SK-N-SH treated with all-trans-retinoic acid at 6 μM for 48 hours (cell line): ENCODE data around the gene HPF1.

Experiments used
- ATAC-seq: fragments of 200-7000 bp; cut with Tn5 transposase; 3 replicates; pipeline ENCODE4 v1.9.1; 2020; ENCODE audit warnings: mild to moderate bottlenecking, moderate library complexity
- ARNTL ChIP-seq: fragments of 450-650 bp; formaldehyde crosslinking; IDR thresholded peaks from 2 replicates; pipeline ENCODE4 v1.5.0; 2020; ENCODE audit warnings: low read depth, mild to moderate bottlenecking, moderate library complexity, borderline replicate concordance
- CSDC2 ChIP-seq: fragments of 250-450 bp; sonication (Bioruptor Pico); IDR thresholded peaks from 2 replicates; pipeline ENCODE4 v1.5.0; 2020; ENCODE audit warnings: mild to moderate bottlenecking, moderate library complexity
- ESRRG ChIP-seq: fragments of 250-450 bp; sonication (Bioruptor Pico); IDR thresholded peaks from 2 replicates; pipeline ENCODE4 v1.6.1; 2021; ENCODE audit warnings: mild to moderate bottlenecking
- GLIS3 ChIP-seq: fragments of 250-450 bp; sonication (Bioruptor Pico); IDR thresholded peaks from 2 replicates; pipeline ENCODE4 v1.5.0; 2020; ENCODE audit warnings: mild to moderate bottlenecking, moderate library complexity
- OSR1 ChIP-seq: fragments of 250-450 bp; sonication (Bioruptor Pico); IDR thresholded peaks from 2 replicates; pipeline ENCODE4 v1.8.0; 2022; ENCODE audit warnings: moderate library complexity, mild to moderate bottlenecking, inconsistent platforms
- POU6F1 ChIP-seq: fragments of 250-450 bp; sonication (Bioruptor Pico); IDR thresholded peaks from 2 replicates; pipeline ENCODE4 v1.8.0; 2021; ENCODE audit warnings: low read depth, mild to moderate bottlenecking, moderate library complexity, borderline replicate concordance
- PPARA ChIP-seq: fragments of 250-450 bp; sonication (Bioruptor Pico); IDR thresholded peaks from 2 replicates; pipeline ENCODE4 v1.5.0; 2020; ENCODE audit warnings: mild to moderate bottlenecking, borderline replicate concordance
- RARB ChIP-seq: fragments of 250-450 bp; sonication (Bioruptor Pico); IDR thresholded peaks from 2 replicates; pipeline ENCODE4 v1.8.0; 2021; ENCODE audit warnings: mild to moderate bottlenecking, moderate library complexity
- SNAI2 ChIP-seq: fragments of 250-450 bp; sonication (Bioruptor Pico); IDR thresholded peaks from 2 replicates; pipeline ENCODE4 v1.5.0; 2020; ENCODE audit warnings: mild to moderate bottlenecking, moderate library complexity
- TCF4 ChIP-seq: fragments of 250-450 bp; sonication (Bioruptor Pico); IDR thresholded peaks from 2 replicates; pipeline ENCODE4 v1.8.0; 2021; ENCODE audit warnings: mild to moderate bottlenecking, moderate library complexity, borderline replicate concordance
- TOX ChIP-seq: fragments of 250-450 bp; sonication (Bioruptor Pico); IDR thresholded peaks from 2 replicates; pipeline ENCODE4 v1.8.0; 2021; ENCODE audit warnings: mild to moderate bottlenecking, moderate library complexity, borderline replicate concordance
- ZC3H10 ChIP-seq: fragments of 250-450 bp; sonication (Bioruptor Pico); IDR thresholded peaks from 2 replicates; pipeline ENCODE4 v1.5.1; 2021; ENCODE audit warnings: mild to moderate bottlenecking, moderate library complexity
- ZFP3 ChIP-seq: fragments of 250-450 bp; sonication (Bioruptor Pico); IDR thresholded peaks from 2 replicates; pipeline ENCODE4 v1.5.0; 2020; ENCODE audit warnings: mild to moderate bottlenecking, moderate library complexity
- ZFP30 ChIP-seq: fragments of 450-650 bp; formaldehyde crosslinking; IDR thresholded peaks from 2 replicates; pipeline ENCODE4 v1.5.0; 2022; ENCODE audit warnings: mild to moderate bottlenecking, moderate library complexity
- ZNF565 ChIP-seq: fragments of 450-650 bp; formaldehyde crosslinking; conservative IDR thresholded peaks from 2 replicates; pipeline ENCODE4 v1.5.0; 2020; ENCODE audit warnings: low read depth, mild to moderate bottlenecking, moderate library complexity
- ZNF70 ChIP-seq: fragments of 450-650 bp; formaldehyde crosslinking; IDR thresholded peaks from 2 replicates; pipeline ENCODE4 v1.5.0; 2020; ENCODE audit warnings: mild to moderate bottlenecking, moderate library complexity
- ZNF8 ChIP-seq: fragments of 450-650 bp; formaldehyde crosslinking; IDR thresholded peaks from 2 replicates; pipeline ENCODE4 v1.5.0; 2020; ENCODE audit warnings: mild to moderate bottlenecking, moderate library complexity
- TF ChIP-seq, protein P1 (sequence below): fragments of 250-450 bp; sonication (Bioruptor Pico); IDR thresholded peaks from 2 replicates; pipeline ENCODE4 v1.8.0; 2020; ENCODE audit warnings: mild to moderate bottlenecking, moderate library complexity, borderline replicate concordance
- TF ChIP-seq, protein P2 (sequence below): fragments of 250-450 bp; sonication (Bioruptor Pico); IDR thresholded peaks from 2 replicates; pipeline ENCODE4 v1.5.1; 2020; ENCODE audit warnings: low read depth, mild to moderate bottlenecking, moderate library complexity
- TF ChIP-seq, protein P3 (sequence below): fragments of 250-450 bp; sonication (Bioruptor Pico); IDR thresholded peaks from 2 replicates; pipeline ENCODE4 v1.5.0; 2020; ENCODE audit warnings: mild to moderate bottlenecking, moderate library complexity
- TF ChIP-seq, protein P4 (sequence below): fragments of 250-450 bp; sonication (Bioruptor Pico); IDR thresholded peaks from 2 replicates; pipeline ENCODE4 v1.5.1; 2021; ENCODE audit warnings: mild to moderate bottlenecking, moderate library complexity

Gene HPF1

DNA sequence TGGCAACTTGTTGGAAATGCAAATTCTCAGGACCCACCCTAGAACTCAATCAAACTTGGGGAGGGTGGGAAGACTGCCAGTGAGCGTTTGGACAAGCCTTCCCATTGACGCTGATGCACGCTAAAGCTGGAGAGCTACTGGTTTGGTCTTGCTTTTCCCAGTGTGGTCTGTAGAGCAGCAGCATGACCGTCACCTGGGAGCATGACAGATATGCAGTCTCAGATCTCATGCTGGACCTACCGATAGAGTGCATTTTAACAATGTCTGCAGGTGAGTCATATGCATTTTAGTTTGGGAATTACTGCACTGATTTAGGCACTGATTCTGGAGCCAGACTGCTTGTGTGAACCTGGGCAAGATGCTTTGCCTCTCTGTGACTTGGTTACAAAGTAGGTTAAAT is 27.2 kb downstream of the HPF1 start:
- no peak for ATAC-seq
- TF ChIP-seq TCF4 (CRISPR knock-in tag) (no peak), ZNF565 (no peak), RARB (CRISPR knock-in tag) (no peak), ZFP3 (CRISPR knock-in tag) (no peak), ZNF70 (CRISPR knock-in tag) (no peak), ESRRG (CRISPR knock-in tag) (no peak), ZNF8 (CRISPR knock-in tag) (no peak), CSDC2 (CRISPR knock-in tag) (no peak), ZFP30 (CRISPR knock-in tag) (no peak), ZC3H10 (CRISPR knock-in tag) (no peak), SNAI2 (no peak), POU6F1 (CRISPR knock-in tag) (no peak), GLIS3 (no peak), ARNTL (no peak), OSR1 (CRISPR knock-in tag) (no peak)
- TF ChIP-seq, protein P1, sequence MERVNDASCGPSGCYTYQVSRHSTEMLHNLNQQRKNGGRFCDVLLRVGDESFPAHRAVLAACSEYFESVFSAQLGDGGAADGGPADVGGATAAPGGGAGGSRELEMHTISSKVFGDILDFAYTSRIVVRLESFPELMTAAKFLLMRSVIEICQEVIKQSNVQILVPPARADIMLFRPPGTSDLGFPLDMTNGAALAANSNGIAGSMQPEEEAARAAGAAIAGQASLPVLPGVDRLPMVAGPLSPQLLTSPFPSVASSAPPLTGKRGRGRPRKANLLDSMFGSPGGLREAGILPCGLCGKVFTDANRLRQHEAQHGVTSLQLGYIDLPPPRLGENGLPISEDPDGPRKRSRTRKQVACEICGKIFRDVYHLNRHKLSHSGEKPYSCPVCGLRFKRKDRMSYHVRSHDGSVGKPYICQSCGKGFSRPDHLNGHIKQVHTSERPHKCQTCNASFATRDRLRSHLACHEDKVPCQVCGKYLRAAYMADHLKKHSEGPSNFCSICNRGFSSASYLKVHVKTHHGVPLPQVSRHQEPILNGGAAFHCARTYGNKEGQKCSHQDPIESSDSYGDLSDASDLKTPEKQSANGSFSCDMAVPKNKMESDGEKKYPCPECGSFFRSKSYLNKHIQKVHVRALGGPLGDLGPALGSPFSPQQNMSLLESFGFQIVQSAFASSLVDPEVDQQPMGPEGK (CRISPR knock-in tag) = no peak
- TF ChIP-seq, protein P2, sequence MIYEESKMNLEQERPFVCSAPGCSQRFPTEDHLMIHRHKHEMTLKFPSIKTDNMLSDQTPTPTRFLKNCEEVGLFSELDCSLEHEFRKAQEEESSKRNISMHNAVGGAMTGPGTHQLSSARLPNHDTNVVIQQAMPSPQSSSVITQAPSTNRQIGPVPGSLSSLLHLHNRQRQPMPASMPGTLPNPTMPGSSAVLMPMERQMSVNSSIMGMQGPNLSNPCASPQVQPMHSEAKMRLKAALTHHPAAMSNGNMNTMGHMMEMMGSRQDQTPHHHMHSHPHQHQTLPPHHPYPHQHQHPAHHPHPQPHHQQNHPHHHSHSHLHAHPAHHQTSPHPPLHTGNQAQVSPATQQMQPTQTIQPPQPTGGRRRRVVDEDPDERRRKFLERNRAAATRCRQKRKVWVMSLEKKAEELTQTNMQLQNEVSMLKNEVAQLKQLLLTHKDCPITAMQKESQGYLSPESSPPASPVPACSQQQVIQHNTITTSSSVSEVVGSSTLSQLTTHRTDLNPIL (CRISPR knock-in tag) = no peak
- TF ChIP-seq, protein P3, sequence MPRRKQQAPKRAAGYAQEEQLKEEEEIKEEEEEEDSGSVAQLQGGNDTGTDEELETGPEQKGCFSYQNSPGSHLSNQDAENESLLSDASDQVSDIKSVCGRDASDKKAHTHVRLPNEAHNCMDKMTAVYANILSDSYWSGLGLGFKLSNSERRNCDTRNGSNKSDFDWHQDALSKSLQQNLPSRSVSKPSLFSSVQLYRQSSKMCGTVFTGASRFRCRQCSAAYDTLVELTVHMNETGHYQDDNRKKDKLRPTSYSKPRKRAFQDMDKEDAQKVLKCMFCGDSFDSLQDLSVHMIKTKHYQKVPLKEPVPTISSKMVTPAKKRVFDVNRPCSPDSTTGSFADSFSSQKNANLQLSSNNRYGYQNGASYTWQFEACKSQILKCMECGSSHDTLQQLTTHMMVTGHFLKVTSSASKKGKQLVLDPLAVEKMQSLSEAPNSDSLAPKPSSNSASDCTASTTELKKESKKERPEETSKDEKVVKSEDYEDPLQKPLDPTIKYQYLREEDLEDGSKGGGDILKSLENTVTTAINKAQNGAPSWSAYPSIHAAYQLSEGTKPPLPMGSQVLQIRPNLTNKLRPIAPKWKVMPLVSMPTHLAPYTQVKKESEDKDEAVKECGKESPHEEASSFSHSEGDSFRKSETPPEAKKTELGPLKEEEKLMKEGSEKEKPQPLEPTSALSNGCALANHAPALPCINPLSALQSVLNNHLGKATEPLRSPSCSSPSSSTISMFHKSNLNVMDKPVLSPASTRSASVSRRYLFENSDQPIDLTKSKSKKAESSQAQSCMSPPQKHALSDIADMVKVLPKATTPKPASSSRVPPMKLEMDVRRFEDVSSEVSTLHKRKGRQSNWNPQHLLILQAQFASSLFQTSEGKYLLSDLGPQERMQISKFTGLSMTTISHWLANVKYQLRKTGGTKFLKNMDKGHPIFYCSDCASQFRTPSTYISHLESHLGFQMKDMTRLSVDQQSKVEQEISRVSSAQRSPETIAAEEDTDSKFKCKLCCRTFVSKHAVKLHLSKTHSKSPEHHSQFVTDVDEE = no peak

- TF ChIP-seq, protein P2 (CRISPR knock-in tag) = no peak
- no peak for TF ChIP-seq PPARA (CRISPR knock-in tag)
- no peak for TF ChIP-seq ZFP3 (CRISPR knock-in tag)
- no peak for TF ChIP-seq ZNF70 (CRISPR knock-in tag)
- TF ChIP-seq, protein P1 (CRISPR knock-in tag) = no peak
- no peak for TF ChIP-seq CSDC2 (CRISPR knock-in tag)
- no peak for TF ChIP-seq TOX
- TF ChIP-seq POU6F1 (CRISPR knock-in tag) = no peak
- no peak for TF ChIP-seq GLIS3
- TF ChIP-seq, protein P4, sequence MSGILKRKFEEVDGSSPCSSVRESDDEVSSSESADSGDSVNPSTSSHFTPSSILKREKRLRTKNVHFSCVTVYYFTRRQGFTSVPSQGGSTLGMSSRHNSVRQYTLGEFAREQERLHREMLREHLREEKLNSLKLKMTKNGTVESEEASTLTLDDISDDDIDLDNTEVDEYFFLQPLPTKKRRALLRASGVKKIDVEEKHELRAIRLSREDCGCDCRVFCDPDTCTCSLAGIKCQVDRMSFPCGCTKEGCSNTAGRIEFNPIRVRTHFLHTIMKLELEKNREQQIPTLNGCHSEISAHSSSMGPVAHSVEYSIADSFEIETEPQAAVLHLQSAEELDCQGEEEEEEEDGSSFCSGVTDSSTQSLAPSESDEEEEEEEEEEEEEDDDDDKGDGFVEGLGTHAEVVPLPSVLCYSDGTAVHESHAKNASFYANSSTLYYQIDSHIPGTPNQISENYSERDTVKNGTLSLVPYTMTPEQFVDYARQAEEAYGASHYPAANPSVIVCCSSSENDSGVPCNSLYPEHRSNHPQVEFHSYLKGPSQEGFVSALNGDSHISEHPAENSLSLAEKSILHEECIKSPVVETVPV = no peak
- TF ChIP-seq TCF4 (CRISPR knock-in tag) = no peak
- no peak for TF ChIP-seq RARB (CRISPR knock-in tag)
- no peak for ATAC-seq
Measured at GRCh38 chr4:169727616-169728015, 30.1 kb downstream of the HPF1 start.
